ENCODE measurements around the gene HELZ.

GRCh38 chr17:67253384-67253783 is 8.4 kb upstream of the HELZ start:
- TF ChIP-seq CTCF (IDR thresholded peaks at IDR 0.05) (no peak), EP300 (IDR thresholded peaks at IDR 0.05) (no peak), POLR2AphosphoS5 (IDR thresholded peaks at IDR 0.05) (no peak)
